GM12875 (cell line): Measurements from ENCODE around the gene MAGI2.

Experiments
- H3K4me3 ChIP-seq: one replicate; pipeline ENCODE4 v1.5.1; 2011; ENCODE audit warnings: low read depth, low read length, control low read depth
- CTCF ChIP-seq: IDR thresholded peaks from 2 replicates; pipeline ENCODE4 v1.5.1; 2011; ENCODE audit warnings: low read depth, mild to moderate bottlenecking, control low read depth, inconsistent platforms, low read length, moderate library complexity, borderline replicate concordance; ENCODE audit not compliant: insufficient read depth

The MAGI2 gene

GRCh38 chr7:78279457-78279856 lies 1174.0 kb downstream of the MAGI2 start:
- no peak for TF ChIP-seq CTCF
- H3K4me3 ChIP-seq: no peak overlapping the region

GRCh38 chr7:78279032-78279431 lies 1174.4 kb downstream of the MAGI2 start:
- H3K4me3 ChIP-seq: no peak overlapping the region
- TF ChIP-seq CTCF: no peak

GRCh38 chr7:78267141-78267540 lies 1186.3 kb downstream of the MAGI2 start:
- TF ChIP-seq CTCF: no peak
- no peak overlapping the region for H3K4me3 ChIP-seq

GRCh38 chr7:78265486-78265885 lies 1188.0 kb downstream of the MAGI2 start:
- no peak overlapping the region for H3K4me3 ChIP-seq
- no peak for TF ChIP-seq CTCF

- TF ChIP-seq CTCF: no peak
- H3K4me3 ChIP-seq: no peak overlapping the region
Measured at GRCh38 chr7:78265071-78265470, 1188.4 kb downstream of the MAGI2 start.

GRCh38 chr7:78264105-78264504 lies 1189.4 kb downstream of the MAGI2 start:
- H3K4me3 ChIP-seq: no peak overlapping the region
- TF ChIP-seq CTCF: no peak

- no peak overlapping the region for H3K4me3 ChIP-seq
- TF ChIP-seq CTCF: no peak
Measured at GRCh38 chr7:78261739-78262138, 1191.7 kb downstream of the MAGI2 start.
